HepG2 (cell line): Measurements from ENCODE around the gene CDC42EP1. TPM values are rescaled to one million over a fixed set of nuclear protein-coding genes. Genes with fewer than 3 reads are reported as not detected.

Experiments used
- AFF4 ChIP-seq: sonication (generic); formaldehyde crosslinking; IDR thresholded peaks from 2 replicates; pipeline ENCODE4 v1.4.0; 2020; ENCODE audit warnings: missing genetic modification reagents
- ATF5 ChIP-seq: sonication (generic); formaldehyde crosslinking; IDR thresholded peaks from 2 replicates; pipeline ENCODE4 v1.4.0; 2020; ENCODE audit warnings: mild to moderate bottlenecking, low read depth, missing genetic modification reagents
- BORCS8-MEF2B ChIP-seq: sonication (generic); formaldehyde crosslinking; IDR thresholded peaks from 2 replicates; pipeline ENCODE4 v1.8.0; 2022; ENCODE audit warnings: mild to moderate bottlenecking, missing genetic modification reagents
- BRCA1 ChIP-seq: sonication (generic); formaldehyde crosslinking; IDR thresholded peaks from 2 replicates; pipeline ENCODE4 v1.4.0; 2020; ENCODE audit warnings: missing genetic modification reagents
- CAMTA2 ChIP-seq: sonication (generic); formaldehyde crosslinking; IDR thresholded peaks from 2 replicates; pipeline ENCODE4 v1.4.0; 2020; ENCODE audit warnings: mild to moderate bottlenecking, missing genetic modification reagents, borderline replicate concordance
- CENPX ChIP-seq: sonication (generic); formaldehyde crosslinking; IDR thresholded peaks from 2 replicates; pipeline ENCODE4 v1.9.0; 2021; ENCODE audit warnings: mild to moderate bottlenecking, missing genetic modification reagents, moderate library complexity
- CSRNP1 ChIP-seq: sonication (generic); formaldehyde crosslinking; IDR thresholded peaks from 2 replicates; pipeline ENCODE4 v1.8.1; 2023; ENCODE audit warnings: mild to moderate bottlenecking, missing genetic modification reagents
- NFAT5 ChIP-seq: sonication (generic); formaldehyde crosslinking; IDR thresholded peaks from 2 replicates; pipeline ENCODE4 v1.4.0; 2020; ENCODE audit warnings: missing genetic modification reagents
- POLR2G ChIP-seq: fragments of 200-400 bp; formaldehyde crosslinking; IDR thresholded peaks from 2 replicates; pipeline ENCODE4 v1.6.1; 2018; ENCODE audit warnings: mild to moderate bottlenecking, low read depth, low read length, moderate library complexity
- SP5 ChIP-seq: IDR thresholded peaks from 2 replicates; pipeline ENCODE4 v1.6.1; 2016; ENCODE audit warnings: low read depth, borderline replicate concordance
- SYNCRIP ChIP-seq: fragments of 200-400 bp; formaldehyde crosslinking; IDR thresholded peaks from 2 replicates; pipeline ENCODE4 v1.6.1; 2018; ENCODE audit warnings: mild to moderate bottlenecking, low read depth, low read length; ENCODE audit not compliant: insufficient read depth
- YEATS2 ChIP-seq: sonication (generic); formaldehyde crosslinking; IDR thresholded peaks from 2 replicates; pipeline ENCODE4 v1.4.0; 2020; ENCODE audit warnings: missing genetic modification reagents, borderline replicate concordance
- ZNF17 ChIP-seq: sonication (generic); formaldehyde crosslinking; IDR thresholded peaks from 2 replicates; pipeline ENCODE4 v1.5.0; 2020; ENCODE audit warnings: mild to moderate bottlenecking, missing genetic modification reagents
- ZNF460 ChIP-seq: sonication (generic); formaldehyde crosslinking; IDR thresholded peaks from 2 replicates; pipeline ENCODE4 v1.5.1; 2020; ENCODE audit warnings: missing genetic modification reagents, mild to moderate bottlenecking, borderline replicate concordance
- ZNF580 ChIP-seq: IDR thresholded peaks from 2 replicates; pipeline ENCODE4 v1.6.1; 2016; ENCODE audit warnings: low read depth, borderline replicate concordance
- polyA plus RNA-seq, 8 experiments: library from polyadenylated mRNA; depleted of rRNA in 3 of 8; stranded (reverse) in 7 of 8; unstranded in 1 of 8; fragments of >200 nt; fragmentation: Illumina TruSeq in 4 of 8; extraction: Trizol in 4 of 8; gene quantifications; 2 replicates each; pipeline versions ENCODE4 v1.2.1 to v1.2.3, GENCODE V29; 2011 to 2016; ENCODE audit warnings: low read depth in 4 of 8, missing spikeins in 1 of 8, mixed read lengths in 1 of 8; ENCODE audit not compliant: insufficient read depth in 1 of 8
- total RNA-seq, 5 experiments: library from RNA; depleted of rRNA; stranded (reverse); fragments of >200 nt; fragmentation: Illumina TruSeq; extraction: Trizol; gene quantifications; 2 replicates each; pipeline ENCODE4 v1.2.3, GENCODE V29; 2016; ENCODE audit warnings: low read depth in 1 of 5

CDC42EP1 gene
- total and polyA plus RNA-seq, 2 of the 13 experiments (the other 11 are each of a cell fraction or from before 2014, with no cell fraction given): 17.1 to 29.5 TPM

GRCh38 chr22:37608477-37609239, 48.4 kb downstream of the CDC42EP1 start, which contains the start of gene GGA1 (continued):
- 0 out of 2 replicates have a peak, but pooled peaks have one; percentile 36 for TF ChIP-seq SP5
- TF ChIP-seq ZNF17: no peak
- TF ChIP-seq SYNCRIP: no peak
- TF ChIP-seq CSRNP1 (CRISPR knock-in tag): peak; percentile 61; the same call in 1 of the 2 replicates
- no peak for TF ChIP-seq ATF5 (CRISPR knock-in tag)
- TF ChIP-seq YEATS2 (CRISPR knock-in tag): no peak; the same call in none of the 2 replicates
- peak; percentile 69; the same call in 1 of the 2 replicates for TF ChIP-seq BORCS8-MEF2B (CRISPR knock-in tag)
- TF ChIP-seq ZNF460 (CRISPR knock-in tag): no peak
- no peak for TF ChIP-seq CENPX (CRISPR knock-in tag)
- TF ChIP-seq ZNF580: peak; percentile 83; the same call in 1 of the 2 replicates
- 0 out of 2 replicates have a peak, but pooled peaks have one; percentile 54 for TF ChIP-seq CAMTA2
- TF ChIP-seq POLR2G: peak; percentile 84
- TF ChIP-seq AFF4 (CRISPR knock-in tag): no peak
- TF ChIP-seq NFAT5 (CRISPR knock-in tag): peak; percentile 9; the same call in 1 of the 2 replicates
- TF ChIP-seq BRCA1: no peak
